Ishikawa (cell line): Measurements from ENCODE around the gene MAGI1.

Experiments
- CEBPB ChIP-seq: IDR thresholded peaks from 2 replicates; pipeline ENCODE4 v1.6.1; 2012
- CREB1 ChIP-seq: IDR thresholded peaks from 2 replicates; pipeline ENCODE4 v1.6.1; 2012; ENCODE audit warnings: low read depth
- EGR1 ChIP-seq: IDR thresholded peaks from 2 replicates; pipeline ENCODE4 v1.6.1; 2012
- EP300 ChIP-seq: IDR thresholded peaks from 2 replicates; pipeline ENCODE4 v1.6.1; 2012; ENCODE audit warnings: borderline replicate concordance
- FOXM1 ChIP-seq: IDR thresholded peaks from 2 replicates; pipeline ENCODE4 v1.6.1; 2012; ENCODE audit warnings: low read depth, borderline replicate concordance
- MAX ChIP-seq: IDR thresholded peaks from 2 replicates; pipeline ENCODE4 v1.6.1; 2012
- NFIC ChIP-seq: IDR thresholded peaks from 2 replicates; pipeline ENCODE4 v1.6.1; 2012
- RAD21 ChIP-seq: IDR thresholded peaks from 2 replicates; pipeline ENCODE4 v1.6.1; 2012; ENCODE audit warnings: low read depth
- TAF1 ChIP-seq: IDR thresholded peaks from 2 replicates; pipeline ENCODE4 v1.6.1; 2012; ENCODE audit warnings: low read depth, mild to moderate bottlenecking
- TCF12 ChIP-seq: IDR thresholded peaks from 2 replicates; pipeline ENCODE4 v1.6.1; 2012; ENCODE audit warnings: low read depth
- TEAD4 ChIP-seq: IDR thresholded peaks from 2 replicates; pipeline ENCODE4 v1.6.1; 2012
- YY1 ChIP-seq: IDR thresholded peaks from 2 replicates; pipeline ENCODE4 v1.6.1; 2012; ENCODE audit warnings: low read depth
- ZBTB7A ChIP-seq: IDR thresholded peaks from 2 replicates; pipeline ENCODE4 v1.6.1; 2012; ENCODE audit warnings: low read depth
- TF ChIP-seq, protein P1 (sequence below): IDR thresholded peaks from 2 replicates; pipeline ENCODE4 v1.6.1; 2012
- TF ChIP-seq, protein P2 (sequence below): IDR thresholded peaks from 2 replicates; pipeline ENCODE4 v1.6.1; 2012; ENCODE audit warnings: low read depth, mild to moderate bottlenecking

The MAGI1 gene

GRCh38 chr3:65483011-65483410, 555.7 kb downstream of the MAGI1 start:
- TF ChIP-seq EP300 (no peak), TEAD4 (no peak), CEBPB (no peak), YY1 (no peak), TCF12 (no peak), TAF1 (no peak), NFIC (no peak), RAD21 (no peak), EGR1 (no peak)
- TF ChIP-seq, protein P1, sequence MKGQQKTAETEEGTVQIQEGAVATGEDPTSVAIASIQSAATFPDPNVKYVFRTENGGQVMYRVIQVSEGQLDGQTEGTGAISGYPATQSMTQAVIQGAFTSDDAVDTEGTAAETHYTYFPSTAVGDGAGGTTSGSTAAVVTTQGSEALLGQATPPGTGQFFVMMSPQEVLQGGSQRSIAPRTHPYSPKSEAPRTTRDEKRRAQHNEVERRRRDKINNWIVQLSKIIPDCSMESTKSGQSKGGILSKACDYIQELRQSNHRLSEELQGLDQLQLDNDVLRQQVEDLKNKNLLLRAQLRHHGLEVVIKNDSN: no peak

DNA sequence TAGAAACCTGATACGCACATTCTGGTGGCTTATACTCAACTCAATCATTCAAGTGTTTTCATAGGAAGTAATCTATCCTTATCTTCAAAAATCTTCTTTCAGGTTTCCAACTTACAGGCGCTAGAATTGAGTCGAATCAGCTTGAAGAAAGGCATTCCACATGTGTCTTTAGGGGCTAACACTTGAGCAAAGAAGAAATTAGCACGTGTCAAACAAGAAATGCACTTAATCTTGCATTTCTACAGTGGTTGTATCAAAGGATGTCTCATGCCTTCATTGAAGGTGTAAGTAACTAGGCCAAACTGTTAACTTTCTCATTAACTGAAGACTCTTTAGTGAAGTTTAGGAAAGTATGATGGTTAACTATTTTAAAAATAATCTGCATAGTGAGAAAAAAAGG, 557.6 kb downstream of the MAGI1 start:
- TF ChIP-seq FOXM1: no peak
- no peak for TF ChIP-seq CREB1
- TF ChIP-seq TCF12: no peak
- TF ChIP-seq NFIC: no peak
- TF ChIP-seq MAX: no peak
- TF ChIP-seq, protein P1: no peak
- no peak for TF ChIP-seq TEAD4
- TF ChIP-seq, protein P2, sequence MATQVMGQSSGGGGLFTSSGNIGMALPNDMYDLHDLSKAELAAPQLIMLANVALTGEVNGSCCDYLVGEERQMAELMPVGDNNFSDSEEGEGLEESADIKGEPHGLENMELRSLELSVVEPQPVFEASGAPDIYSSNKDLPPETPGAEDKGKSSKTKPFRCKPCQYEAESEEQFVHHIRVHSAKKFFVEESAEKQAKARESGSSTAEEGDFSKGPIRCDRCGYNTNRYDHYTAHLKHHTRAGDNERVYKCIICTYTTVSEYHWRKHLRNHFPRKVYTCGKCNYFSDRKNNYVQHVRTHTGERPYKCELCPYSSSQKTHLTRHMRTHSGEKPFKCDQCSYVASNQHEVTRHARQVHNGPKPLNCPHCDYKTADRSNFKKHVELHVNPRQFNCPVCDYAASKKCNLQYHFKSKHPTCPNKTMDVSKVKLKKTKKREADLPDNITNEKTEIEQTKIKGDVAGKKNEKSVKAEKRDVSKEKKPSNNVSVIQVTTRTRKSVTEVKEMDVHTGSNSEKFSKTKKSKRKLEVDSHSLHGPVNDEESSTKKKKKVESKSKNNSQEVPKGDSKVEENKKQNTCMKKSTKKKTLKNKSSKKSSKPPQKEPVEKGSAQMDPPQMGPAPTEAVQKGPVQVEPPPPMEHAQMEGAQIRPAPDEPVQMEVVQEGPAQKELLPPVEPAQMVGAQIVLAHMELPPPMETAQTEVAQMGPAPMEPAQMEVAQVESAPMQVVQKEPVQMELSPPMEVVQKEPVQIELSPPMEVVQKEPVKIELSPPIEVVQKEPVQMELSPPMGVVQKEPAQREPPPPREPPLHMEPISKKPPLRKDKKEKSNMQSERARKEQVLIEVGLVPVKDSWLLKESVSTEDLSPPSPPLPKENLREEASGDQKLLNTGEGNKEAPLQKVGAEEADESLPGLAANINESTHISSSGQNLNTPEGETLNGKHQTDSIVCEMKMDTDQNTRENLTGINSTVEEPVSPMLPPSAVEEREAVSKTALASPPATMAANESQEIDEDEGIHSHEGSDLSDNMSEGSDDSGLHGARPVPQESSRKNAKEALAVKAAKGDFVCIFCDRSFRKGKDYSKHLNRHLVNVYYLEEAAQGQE: no peak

DNA sequence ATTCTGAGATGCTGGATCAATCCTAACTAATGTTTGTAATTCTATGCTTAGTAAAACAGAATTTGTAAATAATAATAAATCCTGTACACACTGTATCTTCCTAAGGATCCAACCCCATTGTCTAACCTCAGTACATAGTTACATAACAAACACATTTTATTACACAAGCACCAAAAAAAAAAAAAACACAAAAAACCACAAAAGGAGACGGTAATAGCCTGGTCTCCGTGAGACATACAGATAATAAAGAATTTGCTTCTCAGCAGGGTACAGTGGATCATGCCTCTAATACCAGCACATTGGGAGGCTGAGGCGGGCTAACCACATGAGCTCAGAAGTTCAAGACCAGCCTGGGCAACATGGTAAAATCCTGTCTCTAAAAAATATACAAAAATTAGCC, 558.7 kb downstream of the MAGI1 start:
- TF ChIP-seq, protein P1: no peak
- TF ChIP-seq, protein P2: no peak
- TF ChIP-seq TEAD4 (no peak), FOXM1 (no peak), ZBTB7A (no peak), EP300 (no peak)

DNA sequence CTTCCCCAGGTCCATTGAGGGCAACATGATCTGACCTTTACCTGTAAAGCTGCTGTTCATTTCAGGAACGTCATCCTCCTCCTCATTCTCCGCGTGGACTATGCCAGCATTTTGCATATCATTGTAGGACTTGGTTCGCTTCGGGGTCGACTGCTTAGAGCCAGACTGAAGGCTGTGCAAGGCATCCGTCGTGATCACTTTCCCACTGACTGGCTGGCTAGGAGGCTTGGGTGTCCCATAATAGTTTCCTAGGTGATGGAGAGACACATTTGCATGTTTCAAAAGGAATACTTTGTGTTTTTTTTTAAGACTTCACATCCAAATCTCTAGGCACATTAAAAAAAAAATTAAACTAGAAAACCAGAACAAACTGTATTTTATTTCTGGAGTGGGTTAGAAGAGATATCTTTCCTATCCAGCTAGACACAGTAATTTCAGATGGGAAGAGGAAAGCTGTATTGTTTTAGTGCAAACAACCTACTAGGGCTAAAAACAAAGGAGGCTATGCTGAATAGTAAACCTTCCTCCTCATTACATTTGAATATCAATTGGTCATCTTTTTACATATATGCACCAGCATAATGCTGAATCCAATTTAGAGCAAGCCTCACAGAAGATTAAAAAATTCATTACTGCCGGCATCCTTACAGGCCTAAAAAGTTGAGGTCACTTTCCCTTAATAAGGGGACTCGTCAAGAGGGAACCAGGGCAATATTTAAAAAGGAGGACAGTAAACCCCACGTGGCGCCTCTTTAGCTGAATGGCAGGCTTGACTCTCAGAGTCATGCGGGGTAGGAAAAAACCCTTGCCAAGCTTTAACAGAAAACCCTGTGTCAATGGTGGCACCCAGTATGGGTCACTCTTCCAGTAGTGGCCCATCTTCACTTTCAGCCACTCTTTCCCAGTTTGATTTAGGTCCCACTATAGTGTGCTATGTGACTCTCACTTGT, 559.9 kb downstream of the MAGI1 start:
- no peak for TF ChIP-seq FOXM1
- no peak for TF ChIP-seq CREB1
- TF ChIP-seq EP300: no peak
- TF ChIP-seq, protein P2: no peak
- no peak for TF ChIP-seq RAD21
- TF ChIP-seq, protein P1: no peak
- no peak for TF ChIP-seq MAX
- no peak for TF ChIP-seq ZBTB7A
- TF ChIP-seq EGR1: no peak
- TF ChIP-seq YY1: no peak
- TF ChIP-seq NFIC: no peak
- no peak for TF ChIP-seq TEAD4
- no peak for TF ChIP-seq TCF12
- no peak for TF ChIP-seq TAF1
- TF ChIP-seq CEBPB: no peak
